ENCODE data around the gene SPSB3. TPM values are rescaled to one million over a fixed set of nuclear protein-coding genes. Genes with fewer than 3 reads are reported as not detected.

SPSB3 gene
- polyA plus RNA-seq (2013, experiment 1 of 2; ENCODE audit: insufficient read length): 19.1 TPM
- 18.9 TPM for polyA plus RNA-seq (2013, experiment 2 of 2; ENCODE audit: insufficient read length)

DNA sequence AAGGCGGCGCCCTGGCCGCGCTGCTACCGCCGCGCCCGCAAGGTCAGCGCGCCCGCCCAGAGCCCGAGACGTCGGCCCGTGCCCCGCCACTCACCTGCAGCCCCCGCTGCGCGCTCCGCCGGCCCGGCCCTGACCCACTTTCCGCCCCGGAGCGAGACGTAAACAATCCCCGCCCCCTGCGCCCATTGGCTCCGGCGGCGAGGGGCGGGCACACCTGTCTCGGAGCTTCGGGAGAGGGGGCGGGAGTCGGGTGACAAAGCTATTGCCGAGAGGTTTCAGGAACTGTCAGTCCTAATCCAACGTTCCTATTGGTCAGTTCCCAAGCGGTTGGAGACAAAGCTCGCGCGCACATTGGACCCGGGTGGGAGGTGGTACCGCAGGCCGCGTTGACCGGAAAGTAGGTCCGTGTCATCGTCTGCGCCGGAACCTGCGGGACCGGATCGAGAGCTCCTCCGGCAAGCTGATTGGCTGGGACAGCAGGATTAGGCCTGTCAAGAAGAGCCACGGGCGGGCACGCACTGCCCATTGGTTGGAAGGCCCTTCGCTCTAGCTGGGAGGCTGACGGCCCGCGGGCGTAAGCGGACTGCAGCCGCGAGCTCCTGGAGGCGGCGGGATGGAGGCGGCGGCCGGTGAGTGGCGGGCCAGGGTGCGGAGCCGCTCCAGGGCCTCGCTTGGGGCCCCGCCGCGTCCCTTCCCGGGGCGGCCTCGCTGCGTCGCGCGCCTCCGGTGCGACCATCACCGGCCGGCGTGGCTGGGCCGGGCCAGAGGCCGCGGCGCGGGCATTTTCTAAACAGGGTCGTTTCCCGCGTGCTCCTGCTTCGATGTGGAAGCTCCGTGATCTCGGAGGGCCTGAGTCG, at the start of gene SPSB3, which contains the start of gene NUBP2:
SPSB3 (minus strand) TSS at position 164 of the 857 bp plus-strand sequence. CDS start 1,088 bp downstream, outside the sequence.
NUBP2 (plus strand) TSS at position 553 of the 857 bp plus-strand sequence; CDS start at position 614, 61 bp downstream.
- DNase-seq: peak; percentile 100

- no peak for DNase-seq
Observed at GRCh38 chr16:1831186-1832075, 49.1 kb upstream of the SPSB3 start.

GRCh38 chr16:1830213-1830612, 47.8 kb upstream of the SPSB3 start:
- no peak for DNase-seq

DNA sequence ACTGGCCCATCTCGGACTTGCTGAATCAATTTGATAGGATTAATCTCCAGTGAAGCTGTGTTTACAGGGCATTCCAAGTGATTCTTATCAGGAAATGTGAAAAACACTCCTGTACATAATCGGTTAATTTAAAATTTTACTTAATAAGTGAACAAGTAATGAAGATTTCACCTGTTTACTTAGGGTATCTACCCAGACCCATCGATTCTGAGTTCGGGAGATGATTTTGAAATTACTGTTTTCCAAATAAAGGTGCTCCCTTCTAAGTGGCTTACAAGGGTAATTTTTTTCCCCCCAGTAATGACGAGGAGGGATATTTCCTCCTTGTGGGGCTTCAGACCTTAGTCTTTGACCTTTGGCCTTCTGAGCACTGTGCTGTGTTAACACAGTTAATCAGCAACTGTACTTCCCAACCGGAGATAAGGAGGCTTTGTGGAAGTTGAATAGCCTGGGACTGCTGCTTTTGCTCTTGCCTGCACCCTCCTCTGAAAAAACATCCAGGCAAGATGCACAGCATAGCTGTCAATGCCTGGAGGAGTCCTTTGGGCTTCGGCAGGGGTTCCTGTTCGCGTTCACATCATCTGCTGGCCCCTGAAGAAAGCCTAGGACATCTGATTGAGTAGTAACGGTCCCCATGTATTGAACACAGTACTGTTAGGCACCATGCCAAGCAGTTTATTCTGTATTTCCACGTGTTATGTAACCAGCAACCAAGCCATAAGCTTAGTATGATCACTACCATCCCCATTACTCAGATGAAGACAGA, 46.5 kb upstream of the SPSB3 start:
- no peak for DNase-seq

DNA sequence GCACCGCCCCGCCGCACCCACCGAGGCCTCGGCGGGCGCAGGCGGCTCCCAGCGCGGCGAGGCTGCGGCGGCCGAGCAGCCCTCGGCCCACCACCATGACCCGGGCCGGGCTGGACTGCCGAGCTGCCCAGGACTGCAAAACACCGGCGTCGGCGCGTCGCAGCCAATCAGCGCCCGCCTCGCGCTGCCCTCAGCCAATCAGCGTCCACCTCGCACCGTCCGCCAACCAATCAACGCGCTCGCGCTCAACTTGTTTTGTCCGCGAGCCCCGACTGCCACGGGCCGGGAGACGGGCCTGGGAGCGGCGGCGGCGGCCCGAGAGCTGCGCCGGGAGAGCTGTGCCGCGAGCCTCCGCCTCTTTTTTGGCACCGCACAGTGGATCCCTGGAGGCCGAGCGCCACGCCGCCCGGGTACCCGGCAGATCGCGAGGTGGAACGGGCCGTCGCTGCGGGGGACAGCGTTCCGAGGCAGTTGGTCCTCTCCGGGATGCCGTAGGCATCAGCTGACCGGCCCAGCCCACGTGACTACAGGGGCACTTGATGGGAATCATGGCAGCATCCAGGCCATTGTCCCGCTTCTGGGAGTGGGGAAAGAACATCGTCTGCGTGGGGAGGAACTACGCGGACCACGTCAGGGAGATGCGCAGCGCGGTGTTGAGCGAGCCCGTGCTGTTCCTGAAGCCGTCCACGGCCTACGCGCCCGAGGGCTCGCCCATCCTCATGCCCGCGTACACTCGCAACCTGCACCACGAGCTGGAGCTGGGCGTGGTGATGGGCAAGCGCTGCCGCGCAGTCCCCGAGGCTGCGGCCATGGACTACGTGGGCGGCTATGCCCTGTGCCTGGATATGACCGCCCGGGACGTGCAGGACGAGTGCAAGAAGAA, 44.6 kb upstream of the SPSB3 start, which contains the start of the genes FAHD1 and HAGH:
FAHD1 (plus strand) TSS at position 516 of the 883 bp plus-strand sequence; CDS start at position 549, 33 bp downstream.
HAGH (minus strand) TSS at position 135 of the 883 bp plus-strand sequence; CDS start at position 97, 38 bp downstream.
- DNase-seq: peak; percentile 92

GRCh38 chr16:1825864-1826690, 43.7 kb upstream of the SPSB3 start:
- DNase-seq: peak; percentile 9

DNA sequence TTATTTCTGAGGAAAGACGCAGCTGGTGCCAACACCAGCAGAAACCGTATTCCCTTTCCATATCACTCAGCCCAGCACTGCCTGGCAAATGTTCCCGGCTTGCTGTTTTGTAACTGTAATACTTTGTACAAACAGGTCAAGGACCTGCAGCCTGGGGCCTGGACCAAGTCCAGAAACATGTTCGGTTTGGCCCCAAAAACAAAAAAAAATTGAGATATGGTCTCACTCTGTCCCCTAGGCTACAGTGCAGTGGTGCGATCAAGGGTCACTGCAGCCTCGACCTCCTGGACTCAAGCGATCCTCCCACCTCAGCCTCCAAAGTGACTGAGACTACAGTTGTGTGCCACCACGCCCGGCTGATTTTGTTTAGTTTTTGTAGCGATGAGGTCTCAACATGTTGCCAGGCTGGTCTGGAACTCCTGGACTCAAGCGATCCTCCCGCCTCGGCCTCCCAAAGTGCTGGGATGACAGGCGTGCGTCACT, 43.1 kb upstream of the SPSB3 start:
- no peak for DNase-seq

DNA sequence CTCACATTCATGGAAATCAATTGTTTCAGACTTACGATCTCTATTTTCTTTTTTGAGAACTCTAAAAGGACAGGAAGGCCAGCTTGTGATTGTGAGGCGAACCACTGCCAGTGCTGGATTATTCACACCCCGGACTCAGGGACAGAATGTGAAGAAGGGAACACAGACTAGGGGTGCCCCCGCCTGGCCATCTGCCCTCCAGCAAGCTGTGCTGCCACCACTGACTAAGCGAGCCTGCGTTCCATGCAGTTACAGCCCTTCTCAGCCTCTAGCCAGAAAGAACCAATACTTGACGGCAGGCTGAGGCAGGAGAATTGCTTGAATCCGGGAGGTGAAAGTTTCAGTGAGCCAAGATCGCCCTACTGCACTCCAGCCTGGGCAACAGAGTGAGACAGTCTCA, 41.5 kb upstream of the SPSB3 start:
- DNase-seq: peak; percentile 37

- DNase-seq: no peak
Observed at GRCh38 chr16:1822801-1823200, 40.4 kb upstream of the SPSB3 start.

GRCh38 chr16:1821861-1822611, 39.7 kb upstream of the SPSB3 start:
- DNase-seq: no peak

- DNase-seq: no peak
Observed at GRCh38 chr16:1820946-1821290, 38.5 kb upstream of the SPSB3 start.

DNA sequence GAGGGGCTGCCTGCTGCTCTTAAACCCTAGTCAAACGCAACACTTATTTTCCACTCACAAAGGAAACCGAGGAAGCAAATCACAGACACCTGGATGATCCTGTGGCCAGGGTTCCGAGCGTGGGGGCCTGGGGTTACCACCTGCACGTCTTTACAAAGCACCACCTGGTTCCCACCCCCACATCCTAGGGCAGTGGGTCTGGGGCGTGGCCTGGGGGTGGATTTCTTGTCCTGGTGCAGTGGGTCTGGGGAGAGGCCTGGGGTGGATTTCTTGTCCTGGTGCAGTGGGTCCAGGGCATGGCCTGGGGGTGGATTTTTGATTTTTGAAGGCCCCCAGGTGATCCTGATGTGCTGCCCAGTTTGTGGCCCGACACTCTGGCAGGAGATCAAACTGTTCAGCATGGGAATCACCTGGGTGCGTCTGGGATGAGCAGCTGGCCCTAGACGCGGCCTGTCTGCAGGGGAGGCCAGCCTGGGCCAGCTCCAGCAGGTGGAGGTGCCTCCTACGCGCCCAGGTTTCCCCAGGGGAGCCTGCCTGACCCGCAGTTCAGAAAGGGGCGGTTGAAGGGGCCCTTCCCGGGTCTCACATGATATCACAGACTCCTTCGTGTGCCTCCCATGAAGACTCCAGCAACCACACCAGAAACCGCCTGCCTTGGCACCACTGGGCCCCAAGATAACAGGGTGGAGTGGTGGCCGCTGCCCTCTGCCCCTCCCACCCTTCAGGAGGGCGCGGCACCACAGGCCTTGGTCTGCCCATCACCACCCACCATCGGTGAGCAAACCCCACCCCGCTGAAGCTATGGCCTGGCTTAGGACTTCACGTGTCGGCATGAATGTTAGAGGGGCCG, 38.0 kb upstream of the SPSB3 start:
- DNase-seq: no peak

DNA sequence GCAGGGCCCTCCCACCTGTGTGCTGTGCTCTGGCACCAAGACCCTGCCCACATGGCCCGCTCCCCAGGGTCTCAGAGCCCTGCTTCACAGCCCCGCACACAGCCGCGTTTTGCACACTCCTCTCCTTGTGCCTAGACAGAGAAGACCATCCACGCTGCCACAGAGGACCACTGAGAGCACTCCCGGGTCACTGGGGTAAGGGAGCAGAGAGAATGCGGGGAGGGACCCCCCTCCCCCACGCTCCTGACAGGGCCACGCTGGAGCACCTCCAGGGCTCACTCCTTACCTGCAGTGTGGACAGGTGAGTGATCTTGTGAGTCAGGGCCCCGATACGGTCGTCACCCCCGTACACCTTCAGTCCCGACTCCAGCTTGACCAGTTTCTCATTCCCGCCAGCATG, 37.2 kb upstream of the SPSB3 start:
- no peak for DNase-seq

- no peak for DNase-seq
Observed at GRCh38 chr16:1818873-1819525, 36.6 kb upstream of the SPSB3 start.

- DNase-seq: no peak
Observed at GRCh38 chr16:1818204-1818872, 36.0 kb upstream of the SPSB3 start.

DNA sequence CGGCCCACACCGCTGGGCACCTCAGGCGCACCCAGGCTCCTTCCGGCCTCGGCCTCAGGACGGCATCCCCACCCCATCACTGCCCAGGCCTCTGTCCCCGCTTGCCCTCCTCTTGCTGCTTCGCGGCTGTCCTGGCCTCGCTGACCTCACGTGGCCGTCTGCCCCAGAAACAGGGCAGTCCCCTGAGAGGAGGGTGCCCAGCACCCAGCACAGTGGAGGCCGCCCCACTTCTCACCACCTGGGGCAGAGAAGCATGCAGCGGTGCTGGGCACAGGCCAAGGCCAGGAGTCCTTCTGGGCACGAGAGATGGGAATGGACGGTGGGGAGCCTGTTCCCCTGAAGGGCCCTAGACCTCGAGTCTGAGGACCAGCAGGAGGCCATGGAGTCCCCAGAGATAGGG, 35.3 kb upstream of the SPSB3 start:
- DNase-seq: no peak

DNA sequence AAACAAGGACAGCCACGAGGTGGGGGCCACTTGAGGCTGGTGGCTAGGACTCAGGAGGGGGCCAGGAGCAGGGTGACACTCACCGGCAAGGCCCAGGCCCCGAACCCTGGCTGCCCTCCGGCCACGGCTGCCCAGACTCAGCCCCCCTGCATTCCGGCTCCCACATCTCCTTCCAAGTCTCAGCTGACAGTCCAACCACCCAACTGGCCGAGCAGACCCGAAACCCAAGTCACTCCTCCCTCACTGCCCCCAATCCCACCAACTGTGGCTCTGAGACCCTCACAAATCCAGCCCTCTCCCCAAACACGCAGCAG, 34.9 kb upstream of the SPSB3 start:
- no peak for DNase-seq

Data from fibroblast of skin of back (primary cell).